22Rv1 (cell line): ENCODE data around the gene COX8A.

Experiments used
- ZFX ChIP-seq: fragments of 450-650 bp; IDR thresholded peaks from 2 replicates; pipeline ENCODE4 v1.6.1; 2017; ENCODE audit warnings: antibody characterized with exemption, borderline replicate concordance
- TF ChIP-seq, protein P1 (sequence below): fragments of 450-650 bp; IDR thresholded peaks from 2 replicates; pipeline ENCODE4 v1.5.1; 2017; ENCODE audit warnings: mild to moderate bottlenecking

DNA sequence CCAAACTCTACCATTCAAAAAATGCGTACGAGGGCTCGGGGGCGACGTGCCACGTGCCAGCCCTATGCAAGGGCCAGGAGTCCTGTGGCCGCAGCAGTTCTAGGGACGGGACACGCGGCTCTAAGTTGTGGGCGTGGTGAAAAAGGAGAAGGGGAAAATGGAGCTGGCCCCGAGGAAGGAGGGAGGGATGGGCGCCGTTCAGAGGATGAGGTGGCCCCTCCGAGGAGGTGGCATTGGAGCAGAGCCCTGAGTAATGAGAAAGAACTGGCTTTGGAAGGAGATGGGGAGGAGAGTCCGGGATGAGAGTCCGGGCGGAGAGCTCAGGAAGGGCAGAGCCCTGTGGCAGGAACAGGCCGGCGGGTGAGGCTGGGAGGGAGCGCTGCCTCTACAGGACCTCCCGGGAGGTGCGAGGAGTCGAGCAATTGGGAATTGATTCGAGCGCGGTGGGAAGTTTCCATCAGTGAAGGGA, 32.8 kb downstream of the COX8A start:
- TF ChIP-seq, protein P1, sequence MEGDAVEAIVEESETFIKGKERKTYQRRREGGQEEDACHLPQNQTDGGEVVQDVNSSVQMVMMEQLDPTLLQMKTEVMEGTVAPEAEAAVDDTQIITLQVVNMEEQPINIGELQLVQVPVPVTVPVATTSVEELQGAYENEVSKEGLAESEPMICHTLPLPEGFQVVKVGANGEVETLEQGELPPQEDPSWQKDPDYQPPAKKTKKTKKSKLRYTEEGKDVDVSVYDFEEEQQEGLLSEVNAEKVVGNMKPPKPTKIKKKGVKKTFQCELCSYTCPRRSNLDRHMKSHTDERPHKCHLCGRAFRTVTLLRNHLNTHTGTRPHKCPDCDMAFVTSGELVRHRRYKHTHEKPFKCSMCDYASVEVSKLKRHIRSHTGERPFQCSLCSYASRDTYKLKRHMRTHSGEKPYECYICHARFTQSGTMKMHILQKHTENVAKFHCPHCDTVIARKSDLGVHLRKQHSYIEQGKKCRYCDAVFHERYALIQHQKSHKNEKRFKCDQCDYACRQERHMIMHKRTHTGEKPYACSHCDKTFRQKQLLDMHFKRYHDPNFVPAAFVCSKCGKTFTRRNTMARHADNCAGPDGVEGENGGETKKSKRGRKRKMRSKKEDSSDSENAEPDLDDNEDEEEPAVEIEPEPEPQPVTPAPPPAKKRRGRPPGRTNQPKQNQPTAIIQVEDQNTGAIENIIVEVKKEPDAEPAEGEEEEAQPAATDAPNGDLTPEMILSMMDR: no peak; the same call in 1 of the 2 replicates
- TF ChIP-seq ZFX: no peak
